ENCODE results near the gene TUBB2B. TPM values are rescaled to one million over a fixed set of nuclear protein-coding genes. Genes with fewer than 3 reads are reported as not detected.
A peak's percentile ranks its signal among the peaks of the same experiment; 100 is the strongest.

TUBB2B gene
- total RNA-seq: 1.3 TPM
- long read RNA-seq, partial matches to known transcripts: 0 of 2 reads
- long read RNA-seq, other reads (novel, unspliced or antisense): 0 of 2 reads

DNA sequence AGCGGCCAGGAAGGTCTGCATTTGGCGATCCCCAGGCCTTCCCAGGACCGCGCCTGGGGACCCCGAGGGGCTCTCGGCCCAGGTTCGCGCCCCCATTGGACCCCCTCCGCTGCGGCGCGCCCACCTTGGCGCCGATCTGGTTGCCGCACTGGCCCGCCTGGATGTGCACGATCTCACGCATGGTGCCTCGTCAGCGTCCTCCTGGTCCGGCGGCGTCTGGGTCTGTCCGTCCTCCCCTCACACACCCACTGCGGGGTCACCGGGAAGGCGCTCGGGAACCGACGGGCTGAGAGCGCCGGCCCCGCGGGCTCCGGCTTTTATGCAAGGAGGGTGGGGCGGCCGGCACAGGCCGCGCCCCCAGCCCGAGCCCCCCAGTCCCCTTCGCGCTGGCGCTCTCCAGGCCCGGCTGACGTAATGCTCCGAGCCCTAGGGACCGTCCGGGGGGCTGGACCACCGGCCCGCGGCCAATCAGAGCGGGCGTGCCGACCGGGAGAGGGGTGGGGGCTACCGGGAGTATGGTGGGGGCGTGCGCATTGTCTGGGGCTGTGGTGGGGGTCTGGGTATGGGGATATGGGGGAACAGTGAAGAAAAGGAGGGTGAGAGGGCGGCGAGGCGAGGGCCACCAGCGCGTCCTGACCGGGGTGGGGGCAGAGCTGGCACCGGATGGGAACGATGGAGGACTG is at the start of gene TUBB2B:
TUBB2B (minus strand) TSS at position 291 of the 683 bp plus-strand sequence; CDS start at position 181, 110 bp downstream.
- DNase-seq (peak; percentile 44), ATAC-seq (ENCODE audit: poor library complexity) (peak; percentile 30)
- intact Hi-C loops (cut with DNase I): no loop called here

DNA sequence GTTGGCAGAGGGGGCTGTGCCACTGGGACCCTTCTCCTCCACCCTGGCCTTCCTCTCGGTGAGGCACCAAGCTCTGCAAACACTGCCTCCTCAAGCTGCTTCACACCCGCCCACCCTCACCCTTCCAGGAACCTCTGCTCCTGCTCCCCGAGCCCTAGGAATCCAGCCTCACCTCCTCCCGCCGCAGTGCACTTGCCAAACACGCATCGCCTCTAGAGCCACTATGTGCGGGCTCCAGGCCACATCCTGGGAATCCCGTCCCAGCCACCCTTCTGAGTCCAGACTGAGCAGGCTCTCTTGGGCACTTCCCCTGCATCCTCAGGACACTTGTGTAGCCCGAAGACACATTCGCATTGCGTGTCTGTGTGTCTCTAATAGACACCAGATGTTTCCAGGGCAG is 49.8 kb upstream of the TUBB2B start:
- intact Hi-C loops (cut with DNase I): loop anchor here (10.0 kb wide), 1 partner anchor 708 kb away; no protein-coding TSS in a partner anchor
- DNase-seq (peak; percentile 12), ATAC-seq (ENCODE audit: poor library complexity) (no peak)

DNA sequence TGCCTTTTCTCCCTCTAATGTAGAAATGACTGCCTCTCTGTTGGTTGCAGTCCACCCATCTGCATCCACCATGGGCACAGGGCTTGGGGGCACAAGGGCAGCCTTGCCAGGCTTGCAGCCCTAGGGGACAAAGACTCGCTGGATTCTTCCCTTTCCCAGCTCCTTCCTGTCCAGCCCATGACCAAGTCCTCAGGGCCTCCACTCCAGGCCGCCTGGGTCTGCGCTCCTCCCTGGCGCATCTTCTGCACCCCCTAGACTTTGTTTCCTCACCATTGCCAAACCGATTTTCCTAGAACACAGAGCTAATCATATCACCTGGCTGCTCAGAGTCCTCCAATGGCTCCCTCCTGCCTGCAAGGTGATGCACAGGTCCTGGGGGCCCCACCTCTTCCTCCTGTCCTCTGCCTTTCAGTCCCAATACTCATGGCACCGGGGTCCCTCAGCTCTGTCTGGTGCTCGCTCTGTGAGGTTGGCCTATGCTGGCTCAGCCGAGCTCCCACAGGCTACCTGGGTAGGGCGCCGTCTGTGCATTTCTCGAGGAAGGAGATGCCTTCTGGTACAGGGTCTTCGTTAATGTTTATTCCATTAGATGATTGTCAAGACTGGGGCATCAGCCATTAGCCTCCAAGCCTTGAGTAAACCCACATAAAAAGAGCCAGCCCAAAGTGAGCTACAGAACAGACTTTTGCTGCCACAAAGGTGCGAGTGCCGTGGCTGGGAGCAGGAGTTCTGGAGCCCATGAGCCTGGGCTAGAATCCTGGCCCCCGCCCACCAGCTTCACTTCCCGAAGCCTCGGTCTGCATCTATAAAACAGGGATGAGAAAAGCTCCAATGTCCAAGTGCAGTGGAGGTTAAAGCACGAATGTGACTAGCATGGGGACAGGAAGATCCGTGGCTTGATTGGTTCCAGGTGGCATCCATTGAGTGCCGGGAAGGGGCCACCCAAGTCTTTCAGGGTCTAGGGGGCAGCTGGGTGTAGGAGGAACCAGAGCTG is 49.0 kb upstream of the TUBB2B start:
- no peak for ATAC-seq (ENCODE audit: poor library complexity)
- peak; percentile 27 for DNase-seq
- intact Hi-C loops (cut with DNase I): loop anchor here (10.0 kb wide), 1 partner anchor 708 kb away; no protein-coding TSS in a partner anchor

DNA sequence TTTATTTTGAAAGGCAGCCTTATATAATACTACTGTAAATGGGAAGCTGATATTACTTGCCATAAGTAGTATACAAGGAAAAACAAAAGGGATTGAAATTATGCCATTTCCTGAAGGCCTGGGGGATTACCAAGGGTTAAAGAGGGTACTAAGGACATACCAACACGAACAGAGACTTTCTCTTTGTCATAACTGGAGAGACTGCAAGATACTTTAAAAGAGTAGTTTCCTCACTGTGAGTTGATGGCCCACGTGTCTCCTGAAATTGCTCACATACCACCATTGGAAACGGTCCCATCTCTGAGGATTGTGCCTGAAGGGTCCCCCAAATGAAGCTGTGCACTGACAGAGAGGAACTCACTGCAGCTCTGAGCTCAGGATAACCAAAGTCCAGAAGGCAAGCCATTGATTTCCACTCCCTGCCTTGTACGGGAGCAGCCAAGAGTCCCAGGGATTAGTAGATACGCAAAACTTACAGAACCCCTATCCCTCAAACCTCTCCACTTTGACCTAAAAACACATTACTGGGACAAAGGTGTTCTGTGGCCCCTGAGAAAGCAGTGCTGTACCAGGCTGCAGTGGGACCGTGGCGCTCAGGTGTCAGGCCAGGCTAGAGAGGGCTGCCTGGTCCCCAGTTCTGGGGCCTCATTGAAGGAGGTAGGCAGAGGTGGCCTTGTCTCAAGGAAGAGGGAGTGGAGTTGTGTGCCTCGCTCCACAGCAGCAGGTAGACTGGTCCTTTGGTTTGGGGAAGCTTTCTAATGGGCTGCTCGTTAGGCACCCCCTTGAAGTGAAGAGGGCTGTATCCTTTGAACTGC is 46.5 kb upstream of the TUBB2B start:
- ATAC-seq (ENCODE audit: poor library complexity) (no peak), DNase-seq (peak; percentile 18)
- intact Hi-C loops (cut with DNase I): loop anchor here (10.0 kb wide), 1 partner anchor 711 kb away; no protein-coding TSS in a partner anchor

DNA sequence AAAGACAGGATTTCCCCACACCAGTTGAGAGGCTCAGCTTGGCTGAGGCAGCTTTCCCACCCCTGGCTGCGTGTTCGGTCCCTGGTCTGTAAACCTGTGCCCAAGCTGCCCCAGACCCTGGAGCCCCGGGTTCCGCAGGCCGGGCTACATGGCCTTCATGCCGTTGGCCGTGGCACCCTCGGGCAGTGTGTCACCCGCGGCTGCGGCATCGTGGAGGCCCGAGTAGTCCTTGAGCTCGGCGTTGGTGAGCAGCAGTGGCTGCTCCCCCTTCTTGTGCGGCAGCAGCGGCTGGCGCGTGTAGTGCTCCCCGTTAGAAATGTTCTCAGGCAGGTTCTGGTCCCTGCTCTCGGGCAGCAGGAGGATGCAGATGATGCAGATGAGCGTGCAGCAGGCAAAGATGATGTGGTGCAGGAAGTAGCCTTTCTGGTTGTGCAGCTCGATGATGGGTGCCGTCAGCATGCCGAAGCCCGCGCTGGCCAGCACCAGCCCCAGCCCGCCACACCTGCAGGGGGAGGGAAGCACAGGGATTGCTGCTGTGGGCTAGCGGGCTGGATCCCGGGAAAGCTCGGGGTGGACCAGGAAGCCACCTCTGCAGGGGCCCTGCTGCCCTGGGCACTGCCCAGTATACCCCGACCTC is 45.6 kb upstream of the TUBB2B start:
- intact Hi-C loops (cut with DNase I): loop anchor here (10.0 kb wide), 1 partner anchor 712 kb away; no protein-coding TSS in a partner anchor
- no peak for DNase-seq
- ATAC-seq (ENCODE audit: poor library complexity): no peak

DNA sequence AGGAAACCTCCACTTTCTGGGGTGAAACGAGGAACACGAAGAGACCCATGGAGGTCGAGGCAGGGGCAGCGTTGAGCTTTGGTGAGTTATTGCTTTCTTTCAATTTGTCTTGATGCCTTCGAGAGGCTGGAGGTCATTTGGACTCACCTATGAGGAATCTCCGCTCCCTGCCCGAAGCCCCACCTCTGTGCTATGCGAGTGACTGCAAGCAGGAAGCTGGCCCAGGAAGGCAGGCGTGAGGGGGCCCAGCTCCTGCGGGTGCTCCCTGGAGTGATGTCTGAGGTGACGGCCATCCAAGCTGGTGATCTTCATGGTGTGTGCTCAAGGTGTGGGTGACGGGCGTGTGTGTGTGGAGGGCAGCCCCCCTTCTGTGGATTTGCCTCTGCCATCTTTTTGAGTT is 44.3 kb upstream of the TUBB2B start:
- ATAC-seq (ENCODE audit: poor library complexity) (no peak), DNase-seq (no peak)
- intact Hi-C loops (cut with DNase I): loop anchor here (10.0 kb wide), 1 partner anchor 713 kb away; no protein-coding TSS in a partner anchor

- no peak for ATAC-seq (ENCODE audit: poor library complexity)
- peak; percentile 17 for DNase-seq
- intact Hi-C loops (cut with DNase I): loop anchor here (10.0 kb wide), 1 partner anchor 715 kb away; no protein-coding TSS in a partner anchor
Measured at GRCh38 chr6:3270258-3270657, 42.8 kb upstream of the TUBB2B start.

GRCh38 chr6:3269281-3269975 is 42.0 kb upstream of the TUBB2B start:
- ATAC-seq (ENCODE audit: poor library complexity): no peak
- no peak for DNase-seq
- intact Hi-C loops (cut with DNase I): no loop called here

DNA sequence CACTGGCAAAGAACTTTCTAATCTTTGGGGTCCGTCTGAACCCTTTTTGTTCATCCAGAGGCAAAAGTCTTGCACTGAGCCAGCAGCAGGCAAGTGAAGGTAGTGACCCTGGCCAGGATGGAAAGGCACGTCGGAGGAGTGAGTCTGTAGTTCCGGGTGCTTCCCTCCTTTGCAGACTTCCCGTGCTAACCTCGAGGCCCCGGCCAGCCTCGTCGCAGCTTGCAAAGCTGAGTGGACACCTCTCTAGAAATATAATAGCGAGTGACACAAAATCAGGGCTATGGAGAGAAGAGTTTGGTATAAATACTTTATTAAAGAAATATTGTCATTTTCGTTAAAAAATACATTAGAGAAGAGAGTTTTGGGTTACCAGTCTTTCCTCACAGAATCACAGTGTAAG is 41.2 kb upstream of the TUBB2B start:
- DNase-seq: no peak
- intact Hi-C loops (cut with DNase I): no loop called here
- no peak for ATAC-seq (ENCODE audit: poor library complexity)

DNA sequence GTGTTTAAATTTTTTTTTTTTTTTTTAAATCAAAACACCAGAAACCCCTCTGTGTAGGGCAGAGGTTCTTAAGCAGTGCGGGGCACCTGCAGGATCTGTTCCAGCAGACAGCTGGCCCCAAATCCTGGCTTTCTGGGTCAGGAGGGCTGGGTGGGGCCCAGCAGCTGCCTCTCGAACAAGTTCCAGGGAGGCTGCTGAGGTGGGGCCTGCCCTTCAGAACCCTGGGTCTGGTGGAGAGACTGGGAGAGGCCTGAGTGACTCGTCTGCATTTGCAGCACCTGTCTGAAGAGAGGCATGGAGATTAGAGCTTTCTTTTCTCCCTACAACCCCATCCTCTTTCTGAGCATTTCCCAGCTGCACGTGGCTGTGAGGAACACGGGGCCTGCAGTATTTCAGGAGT is 39.7 kb upstream of the TUBB2B start:
- intact Hi-C loops (cut with DNase I): no loop called here
- ATAC-seq (ENCODE audit: poor library complexity): no peak
- peak; percentile 16 for DNase-seq

DNA sequence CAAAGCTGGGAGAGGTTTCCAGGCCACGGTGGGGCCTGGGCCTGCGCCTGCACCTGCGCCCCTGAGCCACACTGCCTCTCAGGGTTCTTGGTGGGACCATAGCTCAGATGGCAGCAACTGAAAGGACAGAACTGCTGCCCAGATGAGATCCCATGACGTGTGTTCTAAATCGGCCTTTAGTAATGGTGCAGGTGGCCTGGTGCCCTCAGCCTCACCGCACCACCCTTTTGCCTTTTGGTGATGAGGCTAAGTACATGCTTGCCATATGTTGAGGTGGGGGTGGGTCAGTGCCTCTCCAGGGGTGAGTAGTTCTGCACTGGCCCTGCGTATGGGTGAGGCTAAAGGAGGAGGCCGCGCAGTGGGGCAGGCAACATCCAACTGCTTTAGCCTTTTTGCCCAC is 38.7 kb upstream of the TUBB2B start:
- intact Hi-C loops (cut with DNase I): no loop called here
- DNase-seq (peak; percentile 11), ATAC-seq (ENCODE audit: poor library complexity) (no peak)

DNA sequence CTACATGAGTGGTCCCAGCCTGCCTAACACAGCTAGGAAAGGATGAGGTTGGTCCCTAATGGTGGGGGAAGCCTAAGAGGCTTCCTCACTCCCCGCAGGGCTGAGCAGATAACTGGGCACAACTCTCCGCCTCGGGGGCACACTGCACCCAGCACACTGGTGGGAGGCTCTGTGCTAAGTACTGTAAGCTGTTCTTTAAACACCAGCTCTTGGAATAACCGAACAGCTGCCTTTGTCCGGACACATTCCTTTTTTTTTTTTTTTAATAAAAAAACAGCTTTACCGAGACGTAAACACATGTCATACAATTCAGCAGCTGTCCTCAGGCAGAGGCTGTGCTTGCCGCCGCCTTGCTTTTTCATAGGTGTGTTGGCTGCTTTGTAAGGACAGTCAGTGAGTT is 38.2 kb upstream of the TUBB2B start:
- ATAC-seq (ENCODE audit: poor library complexity) (no peak), DNase-seq (no peak)
- intact Hi-C loops (cut with DNase I): no loop called here

DNA sequence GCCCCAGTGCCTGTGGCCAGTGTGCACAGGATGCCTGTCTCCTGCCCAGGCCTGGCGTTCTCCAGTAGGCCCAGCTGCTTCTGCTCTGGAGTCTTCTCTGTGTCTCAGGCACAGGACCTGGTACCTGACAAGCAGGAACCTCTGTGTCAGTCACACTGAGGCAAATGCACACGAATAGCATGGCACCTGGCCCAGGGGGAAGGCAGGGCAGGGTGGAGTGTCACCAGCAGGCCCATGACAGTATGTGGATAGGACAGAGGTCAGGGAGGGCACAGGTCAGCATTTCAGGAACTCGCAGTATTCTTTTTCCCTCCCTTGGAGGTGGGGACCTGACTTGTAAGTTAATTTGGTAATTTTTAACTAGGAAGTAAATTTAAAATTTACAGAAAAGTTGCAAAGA is 36.9 kb upstream of the TUBB2B start:
- ATAC-seq (ENCODE audit: poor library complexity): no peak
- no peak for DNase-seq
- intact Hi-C loops (cut with DNase I): no loop called here

- no peak for DNase-seq
- ATAC-seq (ENCODE audit: poor library complexity): no peak
- intact Hi-C loops (cut with DNase I): no loop called here
Measured at GRCh38 chr6:3263096-3263495, 35.6 kb upstream of the TUBB2B start.

DNA sequence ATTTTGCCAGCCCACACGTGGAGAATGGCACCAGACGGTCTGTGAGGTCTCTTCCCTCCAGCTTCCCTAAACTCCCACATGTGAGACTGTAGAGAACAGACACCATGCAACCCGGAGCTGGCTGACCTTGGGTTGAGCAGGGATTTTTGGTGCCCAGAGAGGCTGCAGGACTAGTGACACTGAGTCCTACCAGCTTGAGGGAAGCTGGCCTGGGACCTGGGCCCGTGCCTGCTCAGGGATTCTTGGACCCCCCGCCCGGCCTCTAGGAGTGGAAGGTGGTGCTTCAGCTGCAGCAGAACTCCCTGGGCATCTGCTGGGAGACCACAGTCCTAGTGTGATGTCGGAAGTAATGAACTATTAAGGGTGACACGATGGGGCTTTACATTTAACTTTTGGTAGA is 34.5 kb upstream of the TUBB2B start:
- intact Hi-C loops (cut with DNase I): no loop called here
- no peak for ATAC-seq (ENCODE audit: poor library complexity)
- no peak for DNase-seq

GRCh38 chr6:3261518-3261820 is 34.0 kb upstream of the TUBB2B start:
- ATAC-seq (ENCODE audit: poor library complexity): no peak
- DNase-seq: no peak
- intact Hi-C loops (cut with DNase I): no loop called here

DNA sequence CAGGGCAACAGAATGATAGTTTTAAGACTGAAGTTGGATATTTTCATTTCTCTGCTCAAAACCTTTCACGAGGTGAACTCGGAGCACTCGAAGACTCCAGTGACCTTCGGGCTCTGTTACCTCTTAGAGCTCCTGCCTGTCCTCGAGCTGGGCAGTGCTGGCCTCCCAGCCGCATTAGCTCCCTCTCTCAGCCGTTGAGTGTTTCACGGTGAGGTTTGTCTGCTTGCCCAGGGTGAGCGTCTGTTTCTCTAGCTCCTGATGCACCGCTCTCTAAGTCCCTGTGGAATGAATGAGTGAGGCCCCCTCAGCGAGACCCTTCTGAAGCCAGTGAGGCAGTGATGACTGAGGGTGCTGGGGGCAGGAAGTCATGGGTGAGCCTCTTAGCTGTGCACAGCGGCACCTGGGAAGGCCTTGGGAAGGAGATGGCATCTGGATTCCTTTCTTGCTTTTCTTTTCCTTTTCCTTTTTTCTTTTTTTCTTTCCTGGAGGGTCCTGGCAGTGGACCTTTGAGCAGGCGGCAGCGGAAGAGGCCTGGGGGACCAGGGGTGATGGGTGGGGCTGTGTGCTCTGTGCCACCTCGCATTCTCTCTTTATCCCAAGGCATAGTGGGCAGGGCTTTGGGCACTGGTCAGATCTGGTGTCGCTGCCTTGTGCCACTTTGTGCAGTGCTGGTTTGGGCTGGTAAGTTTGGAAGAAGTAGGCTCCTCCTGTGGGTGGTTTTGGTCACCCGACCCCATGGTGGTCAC is 33.5 kb upstream of the TUBB2B start:
- no peak for DNase-seq
- no peak for ATAC-seq (ENCODE audit: poor library complexity)
- intact Hi-C loops (cut with DNase I): no loop called here

All from Right ventricle myocardium superior (tissue), 1 donor.